GM18517 (cell line): ENCODE results near the gene ZNF516.

ENCODE experiments used
- ATAC-seq: cut with Tn5 transposase; IDR thresholded peaks from one replicate; pipeline ENCODE4 v1.9.1; 2021; ENCODE audit warnings: mild to moderate bottlenecking, moderate library complexity; ENCODE audit not compliant: unreplicated experiment

ZNF516 gene

DNA sequence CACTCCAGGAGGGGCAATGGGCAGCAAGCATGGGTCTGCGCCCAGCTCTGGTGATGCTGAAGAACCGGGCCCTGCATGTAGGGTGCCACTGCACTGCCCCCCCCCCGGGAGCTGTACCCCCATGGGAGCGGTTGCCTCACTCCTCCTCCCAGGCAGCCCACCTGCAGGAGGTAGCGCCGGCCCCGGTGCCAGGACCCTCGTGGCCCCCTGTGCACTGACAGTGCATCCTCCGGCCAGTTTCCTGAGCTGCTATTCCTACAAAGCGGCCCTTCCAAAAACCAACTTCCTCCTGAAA is 109.4 kb downstream of the ZNF516 start:
- no peak for ATAC-seq

GRCh38 chr18:76384861-76385680 is 110.0 kb downstream of the ZNF516 start:
- no peak for ATAC-seq

DNA sequence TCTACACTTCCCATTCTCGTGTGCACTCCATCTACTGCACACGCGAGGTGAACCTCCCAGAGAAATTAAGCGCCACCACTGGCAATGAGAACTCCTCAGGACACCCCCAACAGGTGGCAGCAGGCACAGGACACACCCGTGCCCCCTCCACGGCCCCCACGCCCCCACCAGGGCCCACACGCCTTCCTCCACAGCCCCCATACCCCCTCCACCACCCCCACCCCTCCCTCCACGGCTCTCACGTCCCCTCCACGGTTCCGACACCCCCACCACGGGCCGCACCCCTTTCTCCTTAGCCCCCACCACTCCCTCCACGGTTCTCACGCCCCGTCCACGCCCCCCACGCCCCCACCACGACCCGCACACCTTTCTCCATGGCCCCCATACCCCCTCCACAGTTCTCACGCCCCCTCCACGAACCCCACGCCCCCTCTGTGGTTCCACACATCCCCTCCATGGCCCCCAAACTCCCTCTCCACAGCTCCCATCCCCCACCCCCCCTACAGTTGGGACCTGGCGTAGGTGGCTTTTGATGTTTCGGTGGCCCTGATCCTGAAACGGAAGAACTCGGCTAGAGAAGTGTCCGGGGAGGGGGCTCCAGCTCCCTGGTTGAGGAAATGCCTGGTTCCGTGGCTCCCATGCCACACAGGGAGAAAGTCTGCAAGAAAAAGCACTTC is 110.8 kb downstream of the ZNF516 start:
- ATAC-seq: no peak

DNA sequence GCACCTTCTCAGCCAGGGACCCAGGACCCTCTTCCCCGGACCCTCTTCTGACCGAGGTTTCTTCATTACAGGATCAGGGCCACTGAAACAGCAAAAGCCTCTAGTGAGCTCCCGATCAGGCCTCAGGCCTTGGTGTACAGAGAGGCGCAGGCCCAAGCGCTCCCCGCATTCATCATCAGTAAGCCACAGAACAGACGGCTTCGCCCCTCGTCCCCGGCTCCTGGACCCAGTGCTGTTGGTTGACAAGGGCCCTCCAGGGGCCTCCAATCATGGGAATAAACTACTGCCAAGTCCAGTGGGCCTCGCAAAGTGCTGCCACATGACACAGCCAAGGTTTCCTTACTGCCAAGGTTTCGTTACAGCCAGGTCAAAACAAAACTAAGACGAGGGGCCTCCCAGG is 111.4 kb downstream of the ZNF516 start:
- ATAC-seq: no peak

- no peak for ATAC-seq
Measured at GRCh38 chr18:76382275-76382674, 112.8 kb downstream of the ZNF516 start.

- ATAC-seq: no peak
Measured at GRCh38 chr18:76380791-76381405, 114.1 kb downstream of the ZNF516 start.

GRCh38 chr18:76380127-76380729 is 114.8 kb downstream of the ZNF516 start:
- ATAC-seq: no peak

GRCh38 chr18:76379226-76380126 is 115.6 kb downstream of the ZNF516 start:
- ATAC-seq: no peak

GRCh38 chr18:76378526-76379215 is 116.4 kb downstream of the ZNF516 start:
- no peak for ATAC-seq

DNA sequence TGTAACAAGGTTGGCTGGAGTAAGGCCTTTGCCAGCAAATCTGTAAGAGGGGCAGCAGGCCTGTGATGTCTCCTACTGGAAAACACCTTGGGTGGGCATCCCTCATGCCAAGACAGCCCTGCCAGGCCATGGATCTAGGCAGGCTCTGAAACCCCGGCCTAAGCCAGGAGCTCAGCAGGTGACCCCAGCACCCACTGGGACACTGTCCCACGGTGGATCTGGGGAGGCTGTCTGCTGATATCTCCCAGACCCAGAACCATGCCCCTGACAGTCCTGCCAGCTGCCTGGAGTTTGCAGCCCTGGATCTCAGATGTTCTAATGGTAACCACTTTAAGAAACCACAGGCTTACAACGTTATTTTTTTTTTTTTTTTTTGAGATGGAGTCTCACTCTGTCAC is 117.7 kb downstream of the ZNF516 start:
- no peak for ATAC-seq

GRCh38 chr18:76376668-76377358 is 118.2 kb downstream of the ZNF516 start:
- no peak for ATAC-seq

DNA sequence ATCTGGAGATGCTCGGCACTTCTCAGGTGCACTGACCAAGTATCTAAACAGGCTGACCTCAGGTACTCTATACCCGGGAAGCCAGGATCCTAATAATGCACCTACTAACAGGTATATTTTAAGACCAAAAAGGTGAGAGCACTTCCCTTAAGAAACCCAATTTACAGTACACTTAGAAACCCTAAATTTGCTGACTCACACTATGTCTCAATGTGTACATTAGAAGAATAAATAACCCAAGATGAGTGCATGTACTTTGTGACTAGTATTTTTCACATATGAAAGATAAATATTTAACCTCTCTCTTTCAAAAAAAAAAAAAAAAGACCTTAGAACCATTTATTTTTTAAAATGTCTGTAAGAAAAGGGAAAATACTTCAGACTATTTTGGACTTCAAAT is 118.8 kb downstream of the ZNF516 start:
- ATAC-seq: no peak

DNA sequence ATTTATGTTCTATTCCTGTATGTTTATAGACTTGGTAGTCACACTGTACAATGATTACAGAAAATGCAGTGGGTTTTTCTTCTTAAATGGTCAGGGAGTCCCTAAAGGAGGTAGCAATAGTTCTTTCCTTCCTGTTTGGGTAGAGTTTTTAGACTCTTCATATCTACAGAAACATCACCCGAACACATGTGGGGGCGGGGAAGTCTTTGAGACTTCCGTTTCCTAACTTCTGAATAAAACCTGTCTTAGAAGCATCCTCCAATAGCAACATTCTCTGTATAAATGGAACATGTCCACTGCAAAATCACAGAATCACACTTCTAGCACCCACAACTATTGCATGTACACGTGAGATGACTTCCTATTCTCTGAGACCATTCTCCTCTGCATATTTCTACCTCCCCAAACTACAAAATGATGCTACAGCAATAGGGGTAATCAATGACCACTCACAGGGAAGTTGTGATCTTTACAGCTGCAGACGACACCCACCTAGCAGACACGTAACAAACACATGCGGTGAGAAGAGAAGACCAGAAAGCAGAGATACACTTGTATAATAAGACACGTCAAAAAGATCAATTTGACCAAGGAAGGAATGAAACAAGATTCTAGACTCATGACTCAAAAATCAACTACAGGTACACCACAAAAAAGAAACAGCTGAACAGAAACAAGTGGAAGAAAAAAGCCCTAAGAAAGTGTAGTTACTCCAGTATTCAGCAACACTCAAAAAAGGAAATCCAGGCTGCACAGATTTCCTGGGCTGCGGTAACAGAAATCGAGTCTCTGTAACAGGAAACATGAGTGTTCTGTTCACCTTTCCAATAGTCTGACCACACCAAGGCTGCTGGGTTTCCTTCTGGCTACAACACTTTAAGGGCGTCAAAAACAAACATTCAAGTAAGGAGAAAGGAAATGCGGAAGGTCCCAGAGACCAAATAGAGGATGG is 120.4 kb downstream of the ZNF516 start:
- peak; percentile 80 for ATAC-seq

DNA sequence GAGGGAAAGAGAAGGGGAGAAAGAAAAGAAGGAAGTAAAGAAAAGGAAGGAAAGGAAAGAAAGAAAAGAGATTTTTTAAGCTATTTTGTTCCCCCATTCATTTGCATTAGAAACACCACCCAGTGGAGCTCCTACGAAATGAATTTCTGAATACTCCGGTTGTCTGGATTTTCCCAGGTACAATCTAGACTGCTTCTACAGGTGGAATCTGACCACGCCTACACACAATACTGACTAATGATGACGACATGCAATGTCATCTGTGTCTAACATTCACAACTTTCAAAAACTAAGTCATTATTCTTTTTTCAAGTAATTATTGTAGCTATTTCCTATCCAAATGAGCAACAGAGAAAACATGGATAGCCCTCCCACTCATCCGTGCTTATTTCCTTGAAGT is 121.7 kb downstream of the ZNF516 start:
- no peak for ATAC-seq

GRCh38 chr18:76371301-76372203 is 123.5 kb downstream of the ZNF516 start:
- ATAC-seq: no peak

DNA sequence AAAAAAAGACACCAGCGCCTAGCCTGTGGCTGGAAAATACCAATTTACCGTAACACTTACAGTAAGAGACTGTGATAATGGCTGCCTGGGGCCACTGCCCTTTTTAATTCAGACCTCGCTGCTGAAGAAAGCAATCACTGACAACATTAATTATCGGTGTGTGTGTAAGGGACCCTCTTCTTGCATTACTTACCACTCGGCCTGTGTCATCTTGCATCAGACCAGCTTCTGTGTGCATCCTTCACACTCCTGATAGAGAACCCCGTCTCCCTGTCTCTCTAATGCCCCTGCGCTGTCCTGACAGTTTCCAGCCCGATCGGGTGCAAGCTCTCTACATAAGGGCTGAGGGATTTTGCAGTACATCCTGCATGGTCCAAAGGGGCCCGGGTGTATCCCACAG is 124.4 kb downstream of the ZNF516 start:
- ATAC-seq: no peak

DNA sequence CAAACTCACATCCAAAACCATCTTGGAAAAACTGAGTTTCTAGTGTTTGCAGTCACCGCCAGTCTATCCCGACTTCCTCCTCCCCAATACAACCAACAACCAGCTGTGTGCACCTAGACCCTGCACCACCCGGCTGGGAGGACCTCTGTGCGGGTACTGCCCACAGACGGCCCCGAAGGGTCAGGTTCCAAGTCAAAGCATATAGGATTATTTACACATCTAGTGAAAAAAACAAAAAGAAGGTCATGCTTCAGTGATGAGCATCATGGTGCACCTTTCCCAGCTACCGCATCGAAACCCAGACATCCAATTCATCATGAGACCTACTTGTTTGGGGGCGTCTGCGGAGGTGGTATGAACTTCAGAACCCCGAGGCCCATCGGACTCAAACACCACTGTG is 124.8 kb downstream of the ZNF516 start:
- ATAC-seq: no peak
